OCI-LY3 (cell line): ENCODE data around the gene OBSCN.

ENCODE experiments used
- CTCF ChIP-seq: fragments of 200-600, 300-600 bp; sonication (generic); IDR thresholded peaks from 2 replicates; pipeline ENCODE4 v1.5.1; 2014; ENCODE audit warnings: antibody characterized with exemption, low read length, low read depth
- EZH2phosphoT487 ChIP-seq: fragments of 200-600 bp; shearing (Covaris generic); IDR thresholded peaks from 2 replicates; pipeline ENCODE4 v1.6.1; 2018; ENCODE audit warnings: antibody characterized with exemption, mixed run types, low read depth

DNA sequence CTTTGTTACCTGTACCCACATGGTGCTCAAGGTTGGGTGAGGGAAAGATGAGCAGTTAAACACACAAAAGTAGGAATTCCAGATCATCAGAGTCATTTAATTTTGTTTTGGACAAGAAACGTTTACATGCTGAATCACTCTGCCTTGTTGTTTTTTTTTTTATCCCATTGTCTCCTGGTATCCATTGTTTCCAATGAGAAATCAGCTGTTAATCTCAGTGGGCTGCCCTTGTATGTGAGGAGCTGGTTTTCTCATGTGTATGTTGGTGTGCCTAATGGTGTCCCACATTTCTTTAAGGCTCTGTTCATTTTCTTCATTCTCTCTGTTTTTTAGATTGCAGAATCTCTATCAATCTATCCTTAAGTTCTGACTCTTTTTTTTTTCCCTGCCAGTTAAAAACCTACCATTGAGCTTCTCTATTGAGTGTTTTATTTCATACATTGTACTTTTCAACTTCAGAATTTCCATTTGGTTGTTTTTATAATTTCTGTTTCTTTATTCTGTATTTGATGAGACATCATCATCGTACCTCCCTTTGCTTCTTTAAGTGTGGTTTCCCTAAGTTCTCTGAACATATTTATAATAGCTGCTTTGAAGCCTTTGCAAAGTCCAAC is 8.8 kb upstream of the OBSCN start:
- TF ChIP-seq CTCF (no peak), EZH2phosphoT487 (no peak)
